Neural cell (in vitro differentiated cells): Measurements from ENCODE around the gene KAT8. TPM values are rescaled to one million over a fixed set of nuclear protein-coding genes. Genes with fewer than 3 reads are reported as not detected.
"Not testable (repeated sequence)": the region's sequence is repeated elsewhere in the genome, so short reads cannot be mapped to it uniquely, and the experiment has no call there.

Source experiments
- H2AFZ ChIP-seq: fragments of 200-600, 300-800 bp; sonication (generic), shearing (Covaris generic); 2 replicates; pipeline ENCODE4 v1.6.0; 2014; ENCODE audit warnings: low read depth, mild to moderate bottlenecking, antibody characterized with exemption, low read length, moderate library complexity
- H3F3A ChIP-seq: fragments of 200-600 bp; shearing (Covaris generic); 2 replicates; pipeline ENCODE4 v1.6.1; 2016; ENCODE audit warnings: mild to moderate bottlenecking, moderate library complexity, mixed read lengths, antibody characterized with exemption, low read length; ENCODE audit not compliant: insufficient read depth, poor library complexity, severe bottlenecking
- H3K27ac ChIP-seq: fragments of 200-600, 300-800 bp; sonication (generic), shearing (Covaris generic); 2 replicates; pipeline ENCODE4 v1.5.1; 2014; ENCODE audit warnings: mild to moderate bottlenecking, low read length, moderate library complexity
- H3K27me3 ChIP-seq: fragments of 300-800, 200-600 bp; sonication (generic), shearing (Covaris generic); 2 replicates; pipeline ENCODE4 v1.6.0; 2014; ENCODE audit warnings: mild to moderate bottlenecking, low read depth, low read length, moderate library complexity; ENCODE audit not compliant: insufficient read depth
- H3K36me3 ChIP-seq: fragments of 300-800, 200-600 bp; sonication (generic), shearing (Covaris generic); 2 replicates; pipeline ENCODE4 v1.5.1; 2014; ENCODE audit warnings: mild to moderate bottlenecking, antibody characterized with exemption, low read length, moderate library complexity; ENCODE audit not compliant: insufficient read depth
- H3K4me2 ChIP-seq: fragments of 300-800, 200-600 bp; sonication (generic), shearing (Covaris generic); 2 replicates; pipeline ENCODE4 v1.6.0; 2014; ENCODE audit warnings: mild to moderate bottlenecking, low read length
- H3K4me3 ChIP-seq: fragments of 300-800, 200-600 bp; sonication (generic), shearing (Covaris generic); 2 replicates; pipeline ENCODE4 v1.5.1; 2014; ENCODE audit warnings: mild to moderate bottlenecking, low read length, moderate library complexity
- H3K79me2 ChIP-seq: fragments of 200-600 bp; shearing (Covaris generic); replicated peaks from 2 replicates; pipeline ENCODE4 v1.6.0; 2014; ENCODE audit warnings: mild to moderate bottlenecking, low read length, moderate library complexity; ENCODE audit not compliant: insufficient read depth
- H3K9ac ChIP-seq: fragments of 300-800, 200-600 bp; sonication (generic), shearing (Covaris generic); 2 replicates; pipeline ENCODE4 v1.6.1; 2016; ENCODE audit warnings: mild to moderate bottlenecking, low read length, mixed read lengths
- H3K9me2 ChIP-seq: fragments of 200-600 bp; shearing (Covaris generic); 2 replicates; pipeline ENCODE4 v1.6.1; 2016; ENCODE audit warnings: mild to moderate bottlenecking, low read length, mixed read lengths; ENCODE audit not compliant: insufficient read depth
- H3K9me3 ChIP-seq: fragments of 200-600, 300-800 bp; sonication (generic), shearing (Covaris generic); 2 replicates; pipeline ENCODE4 v1.6.1; 2016; ENCODE audit warnings: mild to moderate bottlenecking, mixed run types, low read length, moderate library complexity, mixed read lengths
- H4K20me1 ChIP-seq: fragments of 200-600 bp; shearing (Covaris generic); 2 replicates; pipeline ENCODE4 v1.6.1; 2016; ENCODE audit warnings: mild to moderate bottlenecking, mixed run types; ENCODE audit not compliant: insufficient read depth
- CTCF ChIP-seq: fragments of 450-650 bp; IDR thresholded peaks from 2 replicates; pipeline ENCODE4 v1.5.1; 2014; ENCODE audit warnings: antibody characterized with exemption, mild to moderate bottlenecking, moderate library complexity; ENCODE audit not compliant: poor library complexity, severe bottlenecking
- EP300 ChIP-seq: fragments of 450-650 bp; conservative IDR thresholded peaks from 2 replicates; pipeline ENCODE4 v1.6.1; 2014; ENCODE audit warnings: antibody characterized with exemption, mild to moderate bottlenecking, moderate library complexity; ENCODE audit not compliant: poor library complexity, severe bottlenecking
- EZH2 ChIP-seq: fragments of 200-600, 300-800 bp; shearing (Covaris generic), sonication (generic); IDR thresholded peaks from 2 replicates; pipeline ENCODE4 v1.6.1; 2014; ENCODE audit warnings: antibody characterized with exemption, low read length, borderline replicate concordance, mild to moderate bottlenecking; ENCODE audit not compliant: insufficient read depth, poor library complexity, severe bottlenecking
- MXI1 ChIP-seq: fragments of 450-650 bp; conservative IDR thresholded peaks from 2 replicates; pipeline ENCODE4 v1.6.1; 2014; ENCODE audit warnings: antibody characterized with exemption, mild to moderate bottlenecking; ENCODE audit not compliant: poor library complexity, severe bottlenecking
- POLR2AphosphoS5 ChIP-seq: IDR thresholded peaks from 2 replicates; pipeline ENCODE4 v1.6.1; 2012
- RAD21 ChIP-seq: fragments of 450-650 bp; conservative IDR thresholded peaks from 2 replicates; pipeline ENCODE4 v1.6.1; 2014; ENCODE audit warnings: antibody characterized with exemption, mild to moderate bottlenecking, moderate library complexity
- SMC3 ChIP-seq: fragments of 450-650 bp; conservative IDR thresholded peaks from 2 replicates; pipeline ENCODE4 v1.6.1; 2014; ENCODE audit warnings: antibody characterized with exemption, mild to moderate bottlenecking, moderate library complexity; ENCODE audit not compliant: poor library complexity
- TAF1 ChIP-seq: IDR thresholded peaks from 2 replicates; pipeline ENCODE4 v1.6.1; 2012; ENCODE audit warnings: low read depth
- polyA plus RNA-seq: library from polyadenylated mRNA; depleted of rRNA; stranded (reverse); fragments of >200 nt; gene quantifications from 2 replicates; pipeline ENCODE4 v1.2.3, GENCODE V29; 2014
- TF ChIP-seq, protein P1 (sequence below): IDR thresholded peaks from 2 replicates; pipeline ENCODE4 v1.6.1; 2012; ENCODE audit warnings: borderline replicate concordance

The KAT8 gene
- polyA plus RNA-seq, 1 donor from 2014 or later, result 98.0 TPM

- H3K27me3 ChIP-seq, result no peaks in the 10 kb centered on the region
- no peak overlapping the region for H3K4me3 ChIP-seq
- H3K36me3 ChIP-seq, result no peaks in the 10 kb centered on the region
- no peaks in the 10 kb centered on the region for H3K9me2 ChIP-seq
- no peak overlapping the region for H3K9ac ChIP-seq
- H3K27ac ChIP-seq, result no peak overlapping the region
- no peaks in the 10 kb centered on the region for H4K20me1 ChIP-seq
- no peaks in the 10 kb centered on the region for H3K79me2 ChIP-seq
- H2AFZ ChIP-seq, result no peak overlapping the region
- no peaks in the 10 kb centered on the region for H3F3A ChIP-seq
- no peak overlapping the region for H3K4me2 ChIP-seq
- TF ChIP-seq SMC3, result no peak
- no peak for TF ChIP-seq EP300
- H3K9me3 ChIP-seq, result no peaks in the 10 kb centered on the region
Observed at GRCh38 chr16:31167315-31167714, 49.9 kb downstream of the KAT8 start.

- no peaks in the 10 kb centered on the region for H3K9me2 ChIP-seq
- H3K9ac ChIP-seq, result no peak overlapping the region
- no peaks in the 10 kb centered on the region for H3K36me3 ChIP-seq
- H3F3A ChIP-seq, result no peaks in the 10 kb centered on the region
- H3K79me2 ChIP-seq, result no peaks in the 10 kb centered on the region
- no peaks in the 10 kb centered on the region for H3K9me3 ChIP-seq
- no peak overlapping the region for H3K4me3 ChIP-seq
- TF ChIP-seq EP300 (no peak), POLR2AphosphoS5 (no peak), EZH2 (no peak), MXI1 (no peak), RAD21 (no peak), CTCF (no peak), SMC3 (no peak), TAF1 (no peak)
- TF ChIP-seq, protein P1, sequence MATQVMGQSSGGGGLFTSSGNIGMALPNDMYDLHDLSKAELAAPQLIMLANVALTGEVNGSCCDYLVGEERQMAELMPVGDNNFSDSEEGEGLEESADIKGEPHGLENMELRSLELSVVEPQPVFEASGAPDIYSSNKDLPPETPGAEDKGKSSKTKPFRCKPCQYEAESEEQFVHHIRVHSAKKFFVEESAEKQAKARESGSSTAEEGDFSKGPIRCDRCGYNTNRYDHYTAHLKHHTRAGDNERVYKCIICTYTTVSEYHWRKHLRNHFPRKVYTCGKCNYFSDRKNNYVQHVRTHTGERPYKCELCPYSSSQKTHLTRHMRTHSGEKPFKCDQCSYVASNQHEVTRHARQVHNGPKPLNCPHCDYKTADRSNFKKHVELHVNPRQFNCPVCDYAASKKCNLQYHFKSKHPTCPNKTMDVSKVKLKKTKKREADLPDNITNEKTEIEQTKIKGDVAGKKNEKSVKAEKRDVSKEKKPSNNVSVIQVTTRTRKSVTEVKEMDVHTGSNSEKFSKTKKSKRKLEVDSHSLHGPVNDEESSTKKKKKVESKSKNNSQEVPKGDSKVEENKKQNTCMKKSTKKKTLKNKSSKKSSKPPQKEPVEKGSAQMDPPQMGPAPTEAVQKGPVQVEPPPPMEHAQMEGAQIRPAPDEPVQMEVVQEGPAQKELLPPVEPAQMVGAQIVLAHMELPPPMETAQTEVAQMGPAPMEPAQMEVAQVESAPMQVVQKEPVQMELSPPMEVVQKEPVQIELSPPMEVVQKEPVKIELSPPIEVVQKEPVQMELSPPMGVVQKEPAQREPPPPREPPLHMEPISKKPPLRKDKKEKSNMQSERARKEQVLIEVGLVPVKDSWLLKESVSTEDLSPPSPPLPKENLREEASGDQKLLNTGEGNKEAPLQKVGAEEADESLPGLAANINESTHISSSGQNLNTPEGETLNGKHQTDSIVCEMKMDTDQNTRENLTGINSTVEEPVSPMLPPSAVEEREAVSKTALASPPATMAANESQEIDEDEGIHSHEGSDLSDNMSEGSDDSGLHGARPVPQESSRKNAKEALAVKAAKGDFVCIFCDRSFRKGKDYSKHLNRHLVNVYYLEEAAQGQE, result no peak
- no peak overlapping the region for H3K4me2 ChIP-seq
- no peaks in the 10 kb centered on the region for H3K27me3 ChIP-seq
- no peak overlapping the region for H2AFZ ChIP-seq
- H4K20me1 ChIP-seq, result no peaks in the 10 kb centered on the region
- H3K27ac ChIP-seq, result no peak overlapping the region
Observed at GRCh38 chr16:31168848-31169247, 51.4 kb downstream of the KAT8 start.

GRCh38 chr16:31170048-31170447 lies 52.6 kb downstream of the KAT8 start:
- H3K79me2 ChIP-seq, H4K20me1 ChIP-seq, H3K36me3 ChIP-seq, H3K4me3 ChIP-seq, H2AFZ ChIP-seq, H3K9ac ChIP-seq, H3F3A ChIP-seq, H3K4me2 ChIP-seq, H3K27ac ChIP-seq, H3K9me3 ChIP-seq, H3K9me2 ChIP-seq, H3K27me3 ChIP-seq: not testable (repeated sequence)
